A549 (cell line): ENCODE measurements around the gene ATP11A.

Experiments
- EP300 ChIP-seq, 2 experiments: fragments of >200 bp; sonication (Bioruptor Twin); formaldehyde crosslinking; IDR thresholded peaks; 2 replicates in 1 of 2; 3 replicates in 1 of 2; pipeline ENCODE4 v1.6.1; 2016 to 2017
- ESRRA ChIP-seq: fragments of 150-350 bp; IDR thresholded peaks from 2 replicates; pipeline ENCODE4 v1.6.1; 2014; ENCODE audit warnings: mild to moderate bottlenecking, low read length, borderline replicate concordance
- HOXB5 ChIP-seq: fragments of 250-450 bp; sonication (Bioruptor Pico); IDR thresholded peaks from 2 replicates; pipeline ENCODE4 v1.5.0; 2020; ENCODE audit warnings: mild to moderate bottlenecking, moderate library complexity
- MAX ChIP-seq: IDR thresholded peaks from 2 replicates; pipeline ENCODE4 v1.6.1; 2012
- POLR2A ChIP-seq: IDR thresholded peaks from 2 replicates; pipeline ENCODE4 v1.6.1; 2012; ENCODE audit warnings: mild to moderate bottlenecking, low read length
- POLR2AphosphoS2 ChIP-seq: conservative IDR thresholded peaks from 2 replicates; pipeline ENCODE4 v1.6.1; 2012; ENCODE audit warnings: low read length, improper control_type of control experiment, inconsistent platforms
- RAD21 ChIP-seq, 2 experiments: fragments of >200 bp in 1 of 2; sonication (Bioruptor Twin) in 1 of 2; formaldehyde crosslinking in 1 of 2; IDR thresholded peaks in 1 of 2; conservative IDR thresholded peaks in 1 of 2; 2 replicates in 1 of 2; 3 replicates in 1 of 2; pipeline ENCODE4 v1.6.1; 2012 to 2018; ENCODE audit warnings: inconsistent platforms in 1 of 2
- RCOR1 ChIP-seq: fragments of 150-350 bp; IDR thresholded peaks from 2 replicates; pipeline ENCODE4 v1.6.1; 2014; ENCODE audit warnings: antibody characterized with exemption, low read length, low read depth
- RFX5 ChIP-seq: fragments of 450-650 bp; IDR thresholded peaks from 2 replicates; pipeline ENCODE4 v1.7.1; 2014; ENCODE audit warnings: antibody characterized with exemption, mild to moderate bottlenecking, moderate library complexity
- SREBF2 ChIP-seq: fragments of 450-650 bp; IDR thresholded peaks from 2 replicates; pipeline ENCODE4 v1.6.1; 2014; ENCODE audit warnings: mild to moderate bottlenecking, moderate library complexity
- TF ChIP-seq, protein P1 (sequence below): fragments of >200 bp; sonication (Bioruptor Twin); formaldehyde crosslinking; IDR thresholded peaks from 3 replicates; pipeline ENCODE4 v1.5.1; 2016
- TF ChIP-seq, protein P2 (sequence below): fragments of 450-650 bp; IDR thresholded peaks from 2 replicates; pipeline ENCODE4 v1.6.1; 2014; ENCODE audit warnings: antibody characterized with exemption

- TF ChIP-seq, protein P1, sequence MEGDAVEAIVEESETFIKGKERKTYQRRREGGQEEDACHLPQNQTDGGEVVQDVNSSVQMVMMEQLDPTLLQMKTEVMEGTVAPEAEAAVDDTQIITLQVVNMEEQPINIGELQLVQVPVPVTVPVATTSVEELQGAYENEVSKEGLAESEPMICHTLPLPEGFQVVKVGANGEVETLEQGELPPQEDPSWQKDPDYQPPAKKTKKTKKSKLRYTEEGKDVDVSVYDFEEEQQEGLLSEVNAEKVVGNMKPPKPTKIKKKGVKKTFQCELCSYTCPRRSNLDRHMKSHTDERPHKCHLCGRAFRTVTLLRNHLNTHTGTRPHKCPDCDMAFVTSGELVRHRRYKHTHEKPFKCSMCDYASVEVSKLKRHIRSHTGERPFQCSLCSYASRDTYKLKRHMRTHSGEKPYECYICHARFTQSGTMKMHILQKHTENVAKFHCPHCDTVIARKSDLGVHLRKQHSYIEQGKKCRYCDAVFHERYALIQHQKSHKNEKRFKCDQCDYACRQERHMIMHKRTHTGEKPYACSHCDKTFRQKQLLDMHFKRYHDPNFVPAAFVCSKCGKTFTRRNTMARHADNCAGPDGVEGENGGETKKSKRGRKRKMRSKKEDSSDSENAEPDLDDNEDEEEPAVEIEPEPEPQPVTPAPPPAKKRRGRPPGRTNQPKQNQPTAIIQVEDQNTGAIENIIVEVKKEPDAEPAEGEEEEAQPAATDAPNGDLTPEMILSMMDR = no peak
- TF ChIP-seq POLR2AphosphoS2 = no peak
- no peak for TF ChIP-seq MAX
- TF ChIP-seq HOXB5 (CRISPR knock-in tag) = no peak
- TF ChIP-seq, protein P2, sequence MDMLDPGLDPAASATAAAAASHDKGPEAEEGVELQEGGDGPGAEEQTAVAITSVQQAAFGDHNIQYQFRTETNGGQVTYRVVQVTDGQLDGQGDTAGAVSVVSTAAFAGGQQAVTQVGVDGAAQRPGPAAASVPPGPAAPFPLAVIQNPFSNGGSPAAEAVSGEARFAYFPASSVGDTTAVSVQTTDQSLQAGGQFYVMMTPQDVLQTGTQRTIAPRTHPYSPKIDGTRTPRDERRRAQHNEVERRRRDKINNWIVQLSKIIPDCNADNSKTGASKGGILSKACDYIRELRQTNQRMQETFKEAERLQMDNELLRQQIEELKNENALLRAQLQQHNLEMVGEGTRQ = no peak
- no peak for TF ChIP-seq RCOR1
- no peak for TF ChIP-seq POLR2A
- TF ChIP-seq RAD21 (conservative IDR thresholded peaks at IDR 0.05 in 1 of 2, IDR thresholded peaks at IDR 0.05 in 1 of 2) = no peak
- TF ChIP-seq ESRRA = no peak
- no peak for TF ChIP-seq SREBF2
- TF ChIP-seq EP300 (IDR thresholded peaks at IDR 0.05) = no peak
- TF ChIP-seq RFX5 = no peak
Measured at GRCh38 chr13:112849500-112849899, 159.7 kb downstream of the ATP11A start.
